GM10266 (cell line): ENCODE results near the gene MADD.

Source experiments
- DNase-seq: peaks from one replicate; pipeline ENCODE4 v3.0.0; 2012; ENCODE audit errors: extremely low spot score
- CTCF ChIP-seq: IDR thresholded peaks from 2 replicates; pipeline ENCODE4 v1.5.1; 2012; ENCODE audit warnings: mild to moderate bottlenecking, low read depth; ENCODE audit not compliant: control insufficient read depth, insufficient read depth; ENCODE audit errors: missing control alignments

The MADD gene

GRCh38 chr11:47349521-47350095, 79.7 kb downstream of the MADD start:
- no peak for DNase-seq
- TF ChIP-seq CTCF = no peak

- no peak for TF ChIP-seq CTCF
- DNase-seq = no peak
These were observed 80.4 kb downstream of the MADD start for GRCh38 chr11:47350315-47350714.

GRCh38 chr11:47351156-47352126, 81.5 kb downstream of the MADD start:
- no peak for DNase-seq
- TF ChIP-seq CTCF = no peak

- TF ChIP-seq CTCF = no peak
- DNase-seq = no peak
These were observed 82.6 kb downstream of the MADD start, which contains the start of gene MYBPC3 for GRCh38 chr11:47352556-47352955. Gene MYBPC3, minus strand, starts transcription at chr11:47352702. Its CDS starts 55 bp downstream, at chr11:47352647.

GRCh38 chr11:47353978-47354774, 84.2 kb downstream of the MADD start:
- DNase-seq = no peak
- TF ChIP-seq CTCF = no peak

GRCh38 chr11:47354913-47355282, 85.0 kb downstream of the MADD start:
- TF ChIP-seq CTCF = no peak
- no peak for DNase-seq
